K562 (cell line): Measurements from ENCODE around the gene CRYZ. TPM values are rescaled to one million over a fixed set of nuclear protein-coding genes. Genes with fewer than 3 reads are reported as not detected.
A peak's percentile ranks its signal among the peaks of the same experiment; 100 is the strongest.

Experiments
- ATF3 ChIP-seq, 2 experiments: fragments of 450-650 bp in 1 of 2; sonication (generic) in 1 of 2; formaldehyde crosslinking in 1 of 2; IDR thresholded peaks in 1 of 2; conservative IDR thresholded peaks in 1 of 2; 2 replicates each; pipeline versions ENCODE4 v1.6.1 to v1.8.1; 2016 to 2023; ENCODE audit warnings: mild to moderate bottlenecking in 2 of 2, moderate library complexity in 2 of 2, inconsistent platforms in 1 of 2, missing genetic modification reagents in 1 of 2
- CTBP1 ChIP-seq: fragments of 450-650 bp; IDR thresholded peaks from 2 replicates; pipeline ENCODE4 v1.6.1; 2016; ENCODE audit warnings: borderline replicate concordance
- NBN ChIP-seq: fragments of 450-650 bp; IDR thresholded peaks from 2 replicates; pipeline ENCODE4 v1.6.1; 2016; ENCODE audit warnings: low read depth, mild to moderate bottlenecking
- NCOA6 ChIP-seq: fragments of 450-650 bp; IDR thresholded peaks from 2 replicates; pipeline ENCODE4 v1.6.1; 2017; ENCODE audit warnings: mild to moderate bottlenecking
- NEUROD1 ChIP-seq: fragments of 150-350 bp; IDR thresholded peaks from 2 replicates; pipeline ENCODE4 v1.6.1; 2014; ENCODE audit warnings: borderline replicate concordance, low read length, low read depth; ENCODE audit not compliant: partially characterized antibody
- NFATC3 ChIP-seq: fragments of 450-650 bp; IDR thresholded peaks from 2 replicates; pipeline ENCODE4 v1.6.1; 2017; ENCODE audit warnings: mild to moderate bottlenecking
- POLR2AphosphoS5 ChIP-seq: IDR thresholded peaks from 2 replicates; pipeline ENCODE4 v1.6.1; 2011; ENCODE audit warnings: mild to moderate bottlenecking, low read depth, low read length, moderate library complexity; ENCODE audit not compliant: control insufficient read depth, insufficient read depth
- SMARCC2 ChIP-seq: fragments of 450-650 bp; IDR thresholded peaks from 2 replicates; pipeline ENCODE4 v1.6.1; 2017; ENCODE audit warnings: antibody characterized with exemption, moderate library complexity, mild to moderate bottlenecking, low read depth
- SREBF1 ChIP-seq: fragments of 150-350 bp; IDR thresholded peaks from 2 replicates; pipeline ENCODE4 v1.6.1; 2014; ENCODE audit warnings: antibody characterized with exemption, low read depth, low read length, borderline replicate concordance
- TCF3 ChIP-seq: sonication (generic); formaldehyde crosslinking; IDR thresholded peaks from 2 replicates; pipeline ENCODE4 v1.4.0; 2020; ENCODE audit warnings: mild to moderate bottlenecking, missing genetic modification reagents
- ZBTB40 ChIP-seq, 2 experiments: fragments of 450-650 bp in 1 of 2; sonication (generic) in 1 of 2; formaldehyde crosslinking in 1 of 2; IDR thresholded peaks; 2 replicates each; pipeline versions ENCODE4 v1.7.1 to v1.9.0; 2016 to 2022; ENCODE audit warnings: inconsistent platforms in 1 of 2, mild to moderate bottlenecking in 1 of 2, missing genetic modification reagents in 1 of 2
- ZBTB5 ChIP-seq: fragments of 450-650 bp; IDR thresholded peaks from 2 replicates; pipeline ENCODE4 v1.6.1; 2017; ENCODE audit warnings: antibody characterized with exemption
- ZNF140 ChIP-seq: fragments of 250-450 bp; sonication (Bioruptor Pico); IDR thresholded peaks from 2 replicates; pipeline ENCODE4 v1.8.0; 2021; ENCODE audit warnings: moderate library complexity, mild to moderate bottlenecking, inconsistent platforms
- ZNF143 ChIP-seq: sonication (generic); formaldehyde crosslinking; IDR thresholded peaks from 2 replicates; pipeline ENCODE4 v1.9.0; 2022; ENCODE audit warnings: mild to moderate bottlenecking, missing genetic modification reagents
- ZNF239 ChIP-seq: fragments of 250-450 bp; sonication (Bioruptor Pico); IDR thresholded peaks from 2 replicates; pipeline ENCODE4 v1.4.0; 2020; ENCODE audit warnings: mild to moderate bottlenecking
- ZNF3 ChIP-seq: fragments of 250-450 bp; sonication (Bioruptor Pico); IDR thresholded peaks from 2 replicates; pipeline ENCODE4 v1.5.0; 2021; ENCODE audit warnings: mild to moderate bottlenecking, moderate library complexity
- polyA plus RNA-seq, 8 experiments: library from polyadenylated mRNA; depleted of rRNA in 4 of 8; stranded (reverse) in 5 of 8; unstranded in 3 of 8; fragments of >200 nt; fragmentation: Nextera tagmentation in 2 of 8; fragmentation: Illumina TruSeq in 1 of 8; extraction: Ambion mirVana in 2 of 8; extraction: Trizol in 1 of 8; gene quantifications; 2 replicates each; pipeline versions ENCODE4 v1.2.1 to v1.2.3, GENCODE V29; 2011 to 2014; ENCODE audit warnings: inconsistent platforms in 1 of 8, missing spikeins in 1 of 8
- total RNA-seq, 7 experiments: library from RNA; depleted of rRNA in 6 of 7; stranded (reverse); fragments of >200 nt in 6 of 7; fragmentation: Illumina TruSeq in 2 of 7; extraction: Trizol in 2 of 7; gene quantifications; 2 replicates each; pipeline versions ENCODE4 v1.2.1 to v1.2.3, GENCODE V29; 2011 to 2021; ENCODE audit warnings: low replicate concordance in 1 of 7

The CRYZ gene
- total and polyA plus RNA-seq, 9 of the 15 experiments (the other 6 are each of a cell fraction or from before 2014, with no cell fraction given) = 51.7 to 179 (median 81.4) TPM

- TF ChIP-seq ZBTB40 (IDR thresholded peaks at IDR 0.05) = no peak
- no peak for TF ChIP-seq ZBTB40 (CRISPR knock-in tag; IDR thresholded peaks at IDR 0.05)
- TF ChIP-seq NEUROD1 = peak; percentile 35
- TF ChIP-seq NFATC3 = no peak
- TF ChIP-seq NBN = no peak
- no peak for TF ChIP-seq ZNF140 (CRISPR knock-in tag)
- TF ChIP-seq ZBTB5 = no peak
- TF ChIP-seq NCOA6 = no peak
- TF ChIP-seq SREBF1 = no peak
- TF ChIP-seq ZNF143 (CRISPR knock-in tag) = no peak
- TF ChIP-seq ZNF3 (CRISPR knock-in tag) = no peak
- peak; percentile 35; the same call in 1 of the 2 replicates for TF ChIP-seq CTBP1
- 0 out of 2 replicates have a peak, but pooled peaks have one; percentile 39 for TF ChIP-seq POLR2AphosphoS5
- 0 out of 2 replicates have a peak, but pooled peaks have one; percentile 60 for TF ChIP-seq SMARCC2
- peak; percentile 73 for TF ChIP-seq TCF3
- peak; percentile 63 for TF ChIP-seq ATF3 (IDR thresholded peaks at IDR 0.05)
- TF ChIP-seq ATF3 (CRISPR knock-in tag; conservative IDR thresholded peaks at IDR 0.05) = no peak
- TF ChIP-seq ZNF239 (CRISPR knock-in tag) = no peak
Observed at GRCh38 chr1:74731399-74732052, 1.3 kb downstream of the CRYZ start (continued).
